ENCODE results near the gene RSPH10B2.
"Not testable (repeated sequence)": the region's sequence is repeated elsewhere in the genome, so short reads cannot be mapped to it uniquely, and the experiment has no call there.

DNA sequence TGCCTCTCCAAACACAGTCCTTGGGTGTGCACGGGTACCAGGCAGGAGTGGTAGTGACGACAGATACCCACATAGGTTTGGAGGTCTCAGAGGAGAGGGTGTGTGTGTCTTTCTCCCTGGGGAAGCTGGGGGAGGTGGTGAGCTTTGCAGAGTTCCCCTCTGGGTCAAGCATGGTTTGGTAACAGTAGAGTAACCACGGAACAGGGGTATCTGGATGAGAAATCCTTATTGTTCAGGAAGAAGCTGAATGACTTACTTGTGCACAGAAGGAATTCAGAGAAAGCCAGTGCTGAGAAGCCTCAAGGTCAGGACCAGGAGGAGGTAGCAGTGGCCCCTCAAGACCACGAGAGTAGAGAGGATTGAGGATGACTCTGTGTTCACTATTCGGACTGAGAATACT, 75.7 kb downstream of the RSPH10B2 start:
- TF ChIP-seq, protein P1, sequence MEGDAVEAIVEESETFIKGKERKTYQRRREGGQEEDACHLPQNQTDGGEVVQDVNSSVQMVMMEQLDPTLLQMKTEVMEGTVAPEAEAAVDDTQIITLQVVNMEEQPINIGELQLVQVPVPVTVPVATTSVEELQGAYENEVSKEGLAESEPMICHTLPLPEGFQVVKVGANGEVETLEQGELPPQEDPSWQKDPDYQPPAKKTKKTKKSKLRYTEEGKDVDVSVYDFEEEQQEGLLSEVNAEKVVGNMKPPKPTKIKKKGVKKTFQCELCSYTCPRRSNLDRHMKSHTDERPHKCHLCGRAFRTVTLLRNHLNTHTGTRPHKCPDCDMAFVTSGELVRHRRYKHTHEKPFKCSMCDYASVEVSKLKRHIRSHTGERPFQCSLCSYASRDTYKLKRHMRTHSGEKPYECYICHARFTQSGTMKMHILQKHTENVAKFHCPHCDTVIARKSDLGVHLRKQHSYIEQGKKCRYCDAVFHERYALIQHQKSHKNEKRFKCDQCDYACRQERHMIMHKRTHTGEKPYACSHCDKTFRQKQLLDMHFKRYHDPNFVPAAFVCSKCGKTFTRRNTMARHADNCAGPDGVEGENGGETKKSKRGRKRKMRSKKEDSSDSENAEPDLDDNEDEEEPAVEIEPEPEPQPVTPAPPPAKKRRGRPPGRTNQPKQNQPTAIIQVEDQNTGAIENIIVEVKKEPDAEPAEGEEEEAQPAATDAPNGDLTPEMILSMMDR (IDR thresholded peaks at IDR 0.05; ENCODE audit: low read depth, low read length) = not testable (repeated sequence)
- not testable (repeated sequence) for TF ChIP-seq POLR2A (IDR thresholded peaks at IDR 0.05; ENCODE audit: extremely low read depth, insufficient read length)
- TF ChIP-seq, protein P2, sequence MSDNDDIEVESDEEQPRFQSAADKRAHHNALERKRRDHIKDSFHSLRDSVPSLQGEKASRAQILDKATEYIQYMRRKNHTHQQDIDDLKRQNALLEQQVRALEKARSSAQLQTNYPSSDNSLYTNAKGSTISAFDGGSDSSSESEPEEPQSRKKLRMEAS (IDR thresholded peaks at IDR 0.05; ENCODE audit: low read depth, low read length) = not testable (repeated sequence)
